T-helper 17 cell (primary cell): ENCODE data around the gene PRR23B. TPM values are rescaled to one million over a fixed set of nuclear protein-coding genes. Genes with fewer than 3 reads are reported as not detected.

Experiments used
- total RNA-seq, 4 donors: library from RNA in 2 of 4; stranded (reverse) in 2 of 4; gene quantifications; one replicate each; pipeline ENCODE4 v1.2.3 and lab custom pipeline; 2022 to 2026

The PRR23B gene
- total RNA-seq, 2 donors from 2014 or later = not detected

Other genes with a start within 250 kb of the PRR23B start
- 10 to 100 TPM; 26.5 to 36.2 TPM for gene PIK3CB, start 186.0 kb downstream of the PRR23B start, total RNA-seq
- gene FOXL2, start 73.8 kb downstream of the PRR23B start, total RNA-seq = not detected
- not detected for gene FOXL2NB, start 73.7 kb downstream of the PRR23B start, total RNA-seq
- not detected for gene PRR23A, start 14.7 kb downstream of the PRR23B start, total RNA-seq
- gene PRR23C, start 24.0 kb upstream of the PRR23B start, total RNA-seq = not detected